Measurements from ENCODE around the gene SCNN1A. TPM values are rescaled to one million over a fixed set of nuclear protein-coding genes. Genes with fewer than 3 reads are reported as not detected.

Gene SCNN1A
- total RNA-seq, 4 donors from 2014 or later = 88.9 to 266 (median 111) TPM

GRCh38 chr12:6372403-6373003 is 2.9 kb downstream of the SCNN1A start:
- no peak for DNase-seq
- TF ChIP-seq POLR2A (IDR thresholded peaks at IDR 0.05) (peak in 2 of 4 donors; percentile 27 to 31), CTCF (IDR thresholded peaks at IDR 0.05) (no peak)
- WGBS, 2 donors = 11 to 18% methylated on average over 7 to 8 of the region's 8 CpGs
- intact Hi-C loops (cut with DNase I) = no loop called here
- peaks cover 46 to 100% (median 46%) of the 10 kb centered on the region in 3 donors for H3K4me1 ChIP-seq
- H3K27me3 ChIP-seq = no peaks in the 10 kb centered on the region
- H3K4me3 ChIP-seq = peak overlapping the region; percentile 36 to 64 (median 45)
- H3K9me3 ChIP-seq = no peaks in the 10 kb centered on the region
- no peaks in the 10 kb centered on the region for H3K36me3 ChIP-seq
- H3K27ac ChIP-seq = peak overlapping the region; percentile 91 to 95 (median 93)

GRCh38 chr12:6370994-6371754 is 4.2 kb downstream of the SCNN1A start:
- H3K4me1 ChIP-seq = peaks cover 32 to 99% (median 36%) of the 10 kb centered on the region in 3 donors

GRCh38 chr12:6370576-6370935 is 4.8 kb downstream of the SCNN1A start:
- TF ChIP-seq CTCF (IDR thresholded peaks at IDR 0.05) (no peak), POLR2A (IDR thresholded peaks at IDR 0.05) (no peak)
- Histone ChIP-seq H3K27ac (peak overlapping the region; percentile 91 to 95 (median 93)), H3K9me3 (no peaks in the 10 kb centered on the region), H3K4me1 (peaks cover 26 to 99% (median 30%) of the 10 kb centered on the region in 3 donors), H3K36me3 (no peaks in the 10 kb centered on the region), H3K27me3 (no peaks in the 10 kb centered on the region), H3K4me3 (peak overlapping the region in 3 of 4 donors; percentile 20 to 64 (median 48))
- WGBS, 2 donors = 50% methylated on average over 1 of the region's 4 CpGs; no CpG with 5 or more reads in 1 of the 2 donors
- intact Hi-C loops (cut with DNase I) = no loop called here
- DNase-seq = no peak

More at GRCh38 chr12:6370994-6371754, 4.2 kb downstream of the SCNN1A start:
- Histone ChIP-seq H3K9me3 (no peaks in the 10 kb centered on the region), H3K4me3 (peak overlapping the region in 3 of 4 donors; percentile 20 to 64 (median 48)), H3K27me3 (no peaks in the 10 kb centered on the region), H3K27ac (peak overlapping the region; percentile 91 to 95 (median 93)), H3K36me3 (no peaks in the 10 kb centered on the region)
- 34 to 63% methylated on average over 7 of the region's 15 CpGs for WGBS, 2 donors
- peak in 2 of 6 experiments; percentile 20 to 36 for TF ChIP-seq CTCF (IDR thresholded peaks at IDR 0.05)
- peak in 1 of 4 donors; percentile 49 for TF ChIP-seq POLR2A (IDR thresholded peaks at IDR 0.05)
- intact Hi-C loops (cut with DNase I) = no loop called here
- no peak for DNase-seq

- H3K36me3 ChIP-seq = no peaks in the 10 kb centered on the region
- no peaks in the 10 kb centered on the region for H3K9me3 ChIP-seq
- H3K4me3 ChIP-seq = peak overlapping the region in 2 of 4 donors; percentile 48 to 64
- intact Hi-C loops (cut with DNase I) = no loop called here
- H3K4me1 ChIP-seq = peaks cover 26 to 97% (median 27%) of the 10 kb centered on the region in 3 donors
- peak overlapping the region; percentile 91 to 95 (median 93) for H3K27ac ChIP-seq
- TF ChIP-seq CTCF (IDR thresholded peaks at IDR 0.05) = no peak
- TF ChIP-seq POLR2A (IDR thresholded peaks at IDR 0.05) = no peak
- no peaks in the 10 kb centered on the region for H3K27me3 ChIP-seq
- WGBS, 2 donors = 87 to 90% methylated on average over 7 of the region's 9 CpGs
- DNase-seq = no peak
Observed at GRCh38 chr12:6369916-6370575, 5.3 kb downstream of the SCNN1A start.
